ENCODE measurements around the gene IRF2BPL.

IRF2BPL gene

GRCh38 chr14:77028384-77029231 is at the start of gene IRF2BPL:
Gene IRF2BPL, minus strand, starts transcription at chr14:77028708. Its CDS starts 916 bp downstream, at chr14:77027792.
- DNase-seq, result peak; percentile 94 to 95

DNA sequence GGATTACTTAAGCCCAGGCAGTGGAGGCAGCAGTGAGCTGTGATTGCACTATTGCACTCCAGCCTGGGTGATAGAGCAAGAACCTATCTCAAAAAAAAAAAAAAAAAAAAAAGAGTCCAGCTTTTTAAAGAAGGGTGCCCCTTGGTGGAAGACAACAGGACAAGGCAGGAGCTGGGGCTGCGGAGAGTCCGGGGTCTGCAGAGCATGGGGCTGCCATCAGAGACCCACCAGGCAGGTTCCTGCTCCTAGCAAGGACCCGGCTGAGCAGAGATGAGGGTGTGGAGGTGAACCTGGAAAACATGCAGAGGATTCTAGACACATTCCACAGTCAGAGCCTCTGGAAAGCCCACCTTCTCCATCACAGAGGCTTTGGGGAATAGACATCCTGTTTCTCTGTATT is 48.5 kb upstream of the IRF2BPL start:
- no peak for DNase-seq

DNA sequence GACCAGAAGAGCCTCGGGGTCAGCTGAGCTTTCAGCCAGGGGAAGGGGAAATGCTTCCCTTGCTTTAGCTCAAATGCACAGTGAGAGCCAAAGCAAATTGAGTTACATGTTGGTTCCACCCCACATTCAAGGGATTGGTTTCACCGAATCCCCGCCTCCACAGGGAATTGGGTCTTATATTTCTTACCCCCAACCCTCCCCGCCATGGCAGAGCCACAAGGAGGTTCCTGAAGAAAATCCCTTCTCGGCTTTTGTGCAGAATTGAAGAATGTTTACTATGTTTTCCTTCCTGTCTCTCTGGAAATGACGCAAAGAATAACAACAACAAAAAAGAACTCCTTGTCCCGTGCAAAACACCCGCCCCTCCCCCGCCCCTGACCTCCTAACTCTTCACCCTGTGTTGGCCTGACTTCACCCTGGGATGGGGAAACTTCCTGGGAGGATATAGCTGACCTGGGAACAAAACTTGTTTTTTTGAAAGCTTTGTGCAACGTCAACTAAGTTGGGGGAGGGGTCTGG is 47.7 kb upstream of the IRF2BPL start:
- no peak for DNase-seq

GRCh38 chr14:77074969-77075368 is 46.5 kb upstream of the IRF2BPL start:
- DNase-seq, result no peak

DNA sequence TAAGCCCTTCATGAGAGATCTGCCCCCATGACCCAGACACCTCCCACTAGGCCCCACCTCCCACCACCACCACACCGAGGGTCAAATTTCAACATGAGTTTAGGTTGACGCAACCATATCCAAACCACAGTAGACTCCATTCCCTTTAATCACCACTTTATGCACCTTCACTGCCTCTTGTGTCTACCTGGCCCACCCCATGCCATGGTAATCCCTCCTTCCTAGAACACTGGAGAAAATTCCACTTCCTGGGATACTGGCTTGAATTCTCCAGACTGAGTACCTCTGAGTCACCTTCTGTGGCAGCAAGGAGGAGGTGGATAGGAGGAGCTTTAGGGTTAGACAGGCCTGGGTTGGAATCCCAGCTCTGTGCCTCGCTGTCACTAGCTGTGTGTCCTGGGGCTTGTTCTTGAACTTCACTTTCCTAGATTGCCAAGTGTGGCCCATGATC is 43.5 kb upstream of the IRF2BPL start:
- DNase-seq, result no peak

GRCh38 chr14:77069551-77069950 is 41.0 kb upstream of the IRF2BPL start:
- no peak for DNase-seq

GRCh38 chr14:77068517-77069200 is 40.2 kb upstream of the IRF2BPL start:
- DNase-seq, result no peak

DNA sequence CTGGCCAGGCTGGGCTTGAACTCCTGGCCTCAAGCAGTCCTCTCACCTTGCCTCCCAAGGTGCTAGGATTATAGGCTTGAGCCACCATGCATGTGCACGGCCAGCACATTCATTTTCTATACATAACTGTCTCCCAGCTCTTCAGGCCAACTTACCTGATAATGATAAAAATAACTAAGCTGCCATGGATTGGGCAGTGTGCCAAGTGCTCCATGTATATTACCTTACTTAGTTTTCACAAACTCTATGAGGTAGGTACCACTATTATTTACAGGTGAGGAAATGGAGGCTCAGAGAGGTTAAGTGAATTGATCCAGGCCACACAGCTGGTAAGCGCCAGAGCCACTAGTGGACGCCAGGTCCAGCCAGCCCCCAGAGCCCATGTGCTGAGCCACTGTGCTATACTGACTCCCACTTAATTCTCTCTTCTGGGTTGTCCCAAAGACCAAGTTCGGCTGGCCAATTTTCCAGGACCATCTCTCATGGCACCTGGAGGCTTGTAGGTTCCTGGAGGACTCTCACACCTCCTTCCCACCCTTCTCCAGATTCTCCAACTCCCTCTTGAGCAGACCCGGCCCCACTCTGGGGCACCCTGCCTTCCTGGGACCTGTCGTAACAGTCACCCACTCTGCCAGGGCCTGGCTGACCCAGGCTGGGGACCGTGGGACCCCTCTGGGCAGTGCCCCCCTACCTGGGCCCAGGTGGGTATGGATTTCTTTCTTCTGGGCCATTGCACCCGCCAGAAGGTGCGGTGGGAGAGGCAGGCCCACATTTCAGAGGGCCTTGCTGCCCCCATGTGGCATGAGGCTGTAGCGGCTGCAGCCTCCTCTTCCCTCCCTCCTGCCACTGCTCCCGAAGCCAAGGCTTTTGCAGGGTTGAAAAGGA is 39.4 kb upstream of the IRF2BPL start:
- DNase-seq, result peak; percentile 66 to 69

GRCh38 chr14:77066578-77067172 is 38.2 kb upstream of the IRF2BPL start:
- DNase-seq, result no peak

DNA sequence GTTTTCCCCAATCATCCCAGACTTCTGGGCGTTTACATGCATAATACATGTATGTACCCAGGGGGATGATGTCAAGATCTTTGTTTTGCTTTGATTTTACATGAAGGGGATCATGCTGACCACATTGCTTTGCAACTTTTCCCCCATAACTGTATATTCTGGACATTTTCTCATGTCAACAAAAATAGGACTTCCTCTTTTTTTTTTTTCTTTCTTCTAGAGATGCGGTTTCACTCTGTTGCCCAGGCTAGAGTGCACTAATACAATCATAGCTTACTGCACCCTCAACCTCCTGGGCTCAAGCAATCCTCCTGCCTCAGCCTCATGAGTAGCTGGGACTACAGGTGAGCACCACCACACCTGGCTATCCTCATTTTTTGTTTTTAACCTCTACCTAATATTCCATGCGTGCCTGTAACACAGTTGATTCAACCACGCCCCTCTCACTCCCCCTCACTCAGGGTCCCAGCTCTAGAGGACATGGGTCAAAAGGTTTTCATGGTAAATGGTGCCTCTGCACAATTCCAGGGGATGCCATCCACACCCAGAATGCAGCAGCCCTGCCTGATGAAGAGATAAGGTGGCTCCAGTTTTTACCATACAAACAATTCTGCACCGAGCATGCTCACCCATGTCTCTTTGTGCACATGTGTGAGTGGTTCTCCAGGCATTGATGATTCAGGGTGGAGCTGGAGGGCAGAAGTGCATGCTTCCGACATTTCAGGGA is 37.5 kb upstream of the IRF2BPL start:
- no peak for DNase-seq

DNA sequence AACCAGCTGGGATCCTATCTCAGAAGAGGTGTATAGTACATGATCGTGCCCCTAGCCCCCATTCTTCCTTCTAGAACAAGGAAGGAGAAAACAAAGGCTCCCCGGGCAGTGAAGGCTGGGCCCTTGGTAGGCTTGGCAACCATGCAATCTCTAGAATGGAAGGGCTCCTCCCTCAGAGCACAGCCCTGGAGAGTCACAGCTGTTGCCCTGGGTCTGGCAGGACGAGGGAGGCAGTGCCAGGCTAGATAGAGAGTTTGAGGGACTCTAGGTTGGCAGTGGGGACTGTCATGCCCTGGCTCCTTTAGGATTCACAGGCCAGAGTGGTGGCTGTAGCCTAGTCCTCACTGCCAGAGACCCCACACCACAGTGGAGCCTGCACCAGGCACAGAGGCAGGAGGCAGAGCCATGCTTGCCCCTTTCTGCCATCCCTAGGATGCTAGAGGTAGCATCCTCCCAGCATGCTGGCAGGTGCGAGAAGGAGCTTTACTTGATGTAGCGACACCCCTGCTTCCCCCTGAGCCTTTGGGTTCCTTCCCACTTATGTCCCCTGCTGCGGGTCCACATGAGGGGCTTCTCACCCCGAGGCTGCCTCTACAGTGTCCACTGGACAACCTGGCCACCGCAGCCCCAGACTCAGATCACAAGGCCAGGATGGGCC is 36.1 kb upstream of the IRF2BPL start:
- no peak for DNase-seq

DNA sequence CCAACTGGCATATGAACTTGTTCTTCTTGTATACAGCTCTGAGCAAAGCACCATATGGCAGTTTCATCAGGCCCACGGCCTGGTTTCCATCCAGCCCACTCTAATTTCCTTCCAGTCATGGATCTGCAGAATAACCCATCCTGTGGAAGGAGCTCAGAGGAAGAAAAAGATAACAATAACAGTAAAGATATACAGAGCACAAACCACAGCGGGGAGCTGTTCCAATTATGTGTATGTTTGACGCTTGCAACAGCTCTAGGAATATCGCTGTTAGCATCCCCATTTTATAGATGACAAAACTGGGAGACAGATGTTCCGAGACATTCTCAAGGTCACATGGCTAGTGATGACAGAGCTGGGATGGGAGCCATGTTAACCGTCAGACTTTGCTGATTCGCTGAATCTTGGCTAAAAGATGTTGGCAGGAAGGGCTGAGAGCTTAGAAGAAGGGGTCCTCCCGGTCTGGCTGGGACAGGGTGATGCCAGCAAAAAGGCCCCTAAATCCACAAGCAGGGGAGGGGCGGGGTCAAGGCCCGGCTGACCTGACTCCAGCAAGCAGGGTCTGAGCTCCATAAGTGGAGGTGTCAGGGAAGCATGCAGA is 35.2 kb upstream of the IRF2BPL start:
- no peak for DNase-seq

DNA sequence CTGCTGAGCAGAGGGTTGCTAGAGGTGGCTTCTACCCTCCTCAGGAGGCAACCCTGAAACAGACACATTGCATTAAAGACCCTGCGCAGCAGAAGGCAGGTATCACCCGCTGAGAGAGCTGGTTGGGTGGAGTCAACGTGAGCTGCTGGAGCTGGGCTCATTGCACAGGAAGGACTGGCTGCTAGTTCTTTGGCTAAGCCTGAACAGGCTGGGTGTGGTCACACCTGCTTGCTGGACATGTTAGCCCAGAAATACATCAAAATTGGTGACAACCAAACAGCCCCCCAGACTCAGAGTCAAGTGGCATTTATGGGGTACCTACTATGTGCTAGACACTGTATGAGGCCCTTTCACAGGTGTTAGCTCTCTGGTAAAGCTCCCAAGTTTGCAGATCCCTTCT is 33.8 kb upstream of the IRF2BPL start:
- DNase-seq, result no peak

DNA sequence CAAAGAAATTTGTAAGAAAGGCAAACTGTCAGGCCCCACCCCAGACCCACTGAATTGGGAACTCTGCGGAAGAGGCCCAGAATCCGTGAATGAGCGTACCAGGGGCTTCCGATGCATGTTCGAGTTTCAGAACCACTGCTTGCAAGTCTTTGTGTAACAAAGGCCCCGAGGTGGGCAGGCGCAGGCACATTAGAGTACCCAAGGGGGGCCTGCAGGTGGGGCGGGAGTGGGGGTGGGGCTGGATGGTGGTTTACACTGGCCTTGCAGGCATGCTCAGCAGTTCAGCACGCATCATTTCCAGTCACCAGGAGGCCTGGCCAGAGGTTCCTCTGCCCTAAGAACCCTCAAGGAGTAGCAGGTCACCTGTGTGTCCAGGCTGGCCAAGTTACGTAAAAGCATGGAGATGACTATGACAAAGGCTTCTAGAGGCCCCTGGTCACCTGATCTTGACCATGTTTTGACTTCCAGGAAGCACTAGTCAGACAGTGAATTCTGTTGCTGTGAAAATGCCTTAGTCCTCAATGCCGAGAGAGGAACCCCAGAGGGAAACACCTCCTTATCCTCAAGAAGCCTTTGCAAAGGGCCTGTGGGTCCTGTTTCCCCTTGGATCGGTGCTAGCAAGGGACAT is 33.2 kb upstream of the IRF2BPL start:
- no peak for DNase-seq

DNA sequence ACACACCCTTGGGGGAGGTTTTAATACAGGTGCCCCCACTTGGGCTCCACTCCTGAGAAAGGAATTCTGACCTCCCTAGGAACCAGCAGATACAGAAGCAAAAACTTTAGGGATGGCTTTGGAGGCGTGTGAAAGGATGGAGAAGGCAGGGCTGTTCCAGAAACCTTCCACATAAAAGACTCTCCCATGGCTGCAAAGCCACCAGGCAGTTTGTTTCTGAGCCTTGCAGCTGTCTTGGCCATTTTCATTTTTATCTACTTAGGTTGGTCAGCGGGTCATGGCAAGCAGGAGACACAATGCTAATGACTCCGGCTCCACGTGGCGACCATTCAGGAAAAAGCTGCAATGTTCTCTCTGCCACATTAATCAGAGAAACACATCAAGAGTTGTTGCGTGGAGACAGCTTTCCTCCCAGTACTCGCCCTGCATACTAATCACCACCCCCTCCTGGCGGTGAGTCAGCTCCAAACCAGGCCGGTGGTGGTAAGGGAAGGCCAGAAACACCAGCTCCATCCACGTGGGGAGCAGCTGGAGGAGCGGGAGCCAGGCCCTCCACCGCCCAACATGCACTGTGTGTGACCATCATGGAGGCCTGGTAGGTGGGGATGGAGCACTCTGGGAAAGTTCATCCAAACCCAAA is 30.9 kb upstream of the IRF2BPL start:
- DNase-seq, result peak; percentile 30 to 51

- no peak for DNase-seq
Observed at GRCh38 chr14:77058785-77059184, 30.3 kb upstream of the IRF2BPL start.

DNA sequence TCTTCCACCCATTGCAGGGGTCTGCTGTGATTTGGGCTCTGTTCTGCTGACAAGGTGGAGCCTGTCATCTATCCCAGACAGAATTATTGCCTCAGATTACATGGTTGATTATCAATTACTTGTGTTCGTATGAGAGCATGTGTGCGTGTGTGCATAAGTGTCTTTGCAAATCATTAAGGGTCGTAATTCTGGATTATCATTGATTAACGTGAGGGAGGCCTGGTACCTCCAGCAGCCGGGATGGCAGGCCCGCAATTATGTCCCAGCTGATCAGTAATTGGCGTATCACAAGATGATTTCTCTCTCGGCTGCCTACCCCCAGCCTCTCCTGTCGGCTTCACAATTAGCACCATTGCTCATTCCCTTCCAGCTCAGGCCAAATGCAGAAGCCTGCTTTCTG is 29.6 kb upstream of the IRF2BPL start:
- DNase-seq, result no peak

- no peak for DNase-seq
Observed at GRCh38 chr14:77055981-77056380, 27.5 kb upstream of the IRF2BPL start.

DNA sequence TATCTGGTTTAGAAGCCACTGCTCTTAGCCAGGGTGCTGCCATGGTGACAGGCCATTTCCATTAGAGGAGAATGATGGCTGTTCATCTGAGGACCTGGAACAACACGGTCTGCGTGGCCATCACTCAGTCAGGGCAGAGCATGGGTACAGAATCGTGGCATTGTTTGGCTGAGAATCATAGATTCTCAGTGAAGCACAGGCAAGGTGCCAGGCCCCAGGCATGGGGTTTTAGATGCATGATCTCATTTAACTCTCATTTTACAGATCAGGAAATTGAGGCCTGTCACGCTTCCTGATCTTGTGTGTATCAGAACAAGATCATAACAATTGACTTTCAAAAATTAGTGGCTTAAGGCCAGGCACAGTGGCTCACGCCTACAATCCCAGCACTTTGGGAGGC is 26.8 kb upstream of the IRF2BPL start:
- no peak for DNase-seq

All from stimulated activated CD4-positive, alpha-beta T cell treated with anti-CD3 and anti-CD28 coated beads, Interleukin-2, amount 100 ng/mL, for 24 hours (primary cell).